Measurements from ENCODE around the gene DNAL1.
"Not testable (repeated sequence)": the region's sequence is repeated elsewhere in the genome, so short reads cannot be mapped to it uniquely, and the experiment has no call there.

The DNAL1 gene

DNA sequence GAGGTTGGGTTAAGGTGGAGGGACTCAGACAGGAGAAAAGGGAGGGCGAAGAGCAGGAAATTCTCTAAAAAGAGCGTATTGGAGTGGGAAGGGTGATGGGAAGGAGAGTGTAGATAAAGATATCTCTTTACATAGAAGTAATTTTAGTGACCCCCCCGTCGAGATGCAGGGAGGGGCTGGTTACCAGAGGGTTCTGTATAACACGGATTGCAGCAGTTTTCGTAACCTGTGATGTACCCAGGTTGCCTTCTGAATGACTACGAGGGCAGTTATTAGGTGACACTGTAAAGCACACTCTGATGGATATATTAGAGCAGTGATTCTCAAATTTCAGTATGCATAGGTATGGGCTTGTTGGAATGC lies 443 bp downstream of the DNAL1 start:
- peak; percentile 29 for DNase-seq

DNA sequence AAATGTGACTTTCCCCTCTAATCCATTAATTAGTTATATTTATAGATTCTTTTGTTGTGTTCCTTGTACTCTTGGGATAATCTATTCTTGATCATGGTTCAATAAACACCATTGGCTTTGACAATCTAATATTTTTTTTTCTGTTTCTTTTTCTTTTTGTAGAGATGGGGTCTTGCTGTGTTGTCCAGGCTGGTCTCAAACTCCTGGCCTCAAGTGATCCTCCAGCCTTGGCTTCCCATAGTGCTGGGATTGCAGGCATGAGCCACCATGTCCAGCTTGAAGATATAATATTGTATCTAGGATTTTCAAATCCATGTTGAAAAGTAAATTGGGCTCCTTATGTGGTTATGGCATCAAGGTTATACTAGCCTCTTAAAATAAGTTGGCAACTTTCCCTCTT lies 6.2 kb downstream of the DNAL1 start:
- DNase-seq, result no peak

DNA sequence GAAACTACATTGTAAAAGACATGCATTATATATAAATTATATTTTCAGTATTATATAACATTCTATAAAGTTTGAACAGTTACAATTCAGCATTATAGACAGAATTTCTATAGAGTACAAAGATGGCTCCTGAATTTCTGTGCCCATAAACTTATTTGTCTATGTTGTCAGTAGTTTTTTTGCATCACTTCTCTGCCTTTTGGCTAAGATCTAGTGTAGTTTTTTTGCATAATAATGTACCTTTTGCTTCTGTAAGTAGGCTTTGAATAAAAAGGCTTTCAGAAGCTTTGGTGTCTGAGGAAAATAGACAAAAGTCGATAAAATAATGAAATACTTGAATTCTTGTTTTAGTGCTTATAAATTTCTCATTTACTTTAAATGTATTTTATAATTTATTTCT lies 11.1 kb downstream of the DNAL1 start:
- DNase-seq, result no peak

DNA sequence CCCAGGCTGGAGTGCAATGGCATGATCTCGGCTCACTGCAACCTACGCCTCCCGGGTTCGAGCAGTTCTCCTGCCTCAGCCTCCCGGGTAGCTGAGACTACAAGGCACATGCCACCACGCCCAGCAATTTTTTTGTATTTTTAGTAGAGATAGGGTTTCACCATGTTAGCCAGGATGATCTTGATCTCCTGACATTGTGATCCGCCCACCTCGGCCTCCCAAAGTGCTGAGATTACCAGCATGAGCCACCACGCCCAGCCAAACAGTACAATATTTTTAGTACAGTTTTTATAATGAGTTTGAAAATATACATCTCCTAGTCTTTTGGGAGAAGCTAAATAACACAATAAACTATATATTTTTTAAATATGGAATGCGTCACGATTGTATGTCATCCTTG lies 14.4 kb downstream of the DNAL1 start:
- DNase-seq, result not testable (repeated sequence)

DNA sequence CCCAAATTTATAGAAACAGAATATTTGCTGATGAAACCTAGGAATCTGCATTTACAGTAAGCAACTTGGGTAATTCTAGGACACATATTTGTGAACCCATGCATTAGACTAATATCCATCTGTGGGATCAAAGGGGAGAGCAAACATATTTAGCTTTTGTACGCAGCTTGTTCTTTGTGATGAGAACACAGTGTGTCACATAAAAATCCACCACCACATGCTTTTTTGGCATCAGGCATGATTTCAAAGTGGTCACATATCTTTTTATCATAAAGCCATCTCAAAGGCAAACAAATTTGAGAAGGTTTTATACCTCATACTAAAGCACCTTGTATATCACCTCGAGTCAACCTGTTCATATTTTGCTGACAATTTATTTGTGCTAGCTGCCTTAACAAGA lies 15.7 kb downstream of the DNAL1 start:
- no peak for DNase-seq

DNA sequence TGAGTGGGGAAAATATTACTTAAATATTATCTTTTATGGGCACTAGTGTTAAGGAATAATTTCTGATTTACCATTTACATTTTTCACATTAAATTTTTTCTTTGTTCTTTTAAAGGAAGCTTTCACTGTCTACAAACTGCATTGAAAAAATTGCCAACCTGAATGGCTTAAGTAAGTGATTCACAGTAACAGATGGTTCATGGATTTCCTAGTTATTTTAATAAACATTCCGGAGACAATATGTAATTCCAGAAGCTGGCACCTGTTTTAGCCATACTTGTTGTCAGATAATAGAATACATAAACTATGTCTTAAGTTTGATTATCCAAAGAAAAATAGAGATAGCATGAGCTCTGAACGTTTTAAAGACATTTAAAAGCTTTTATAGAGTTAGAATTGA lies 17.1 kb downstream of the DNAL1 start:
- no peak for DNase-seq

DNA sequence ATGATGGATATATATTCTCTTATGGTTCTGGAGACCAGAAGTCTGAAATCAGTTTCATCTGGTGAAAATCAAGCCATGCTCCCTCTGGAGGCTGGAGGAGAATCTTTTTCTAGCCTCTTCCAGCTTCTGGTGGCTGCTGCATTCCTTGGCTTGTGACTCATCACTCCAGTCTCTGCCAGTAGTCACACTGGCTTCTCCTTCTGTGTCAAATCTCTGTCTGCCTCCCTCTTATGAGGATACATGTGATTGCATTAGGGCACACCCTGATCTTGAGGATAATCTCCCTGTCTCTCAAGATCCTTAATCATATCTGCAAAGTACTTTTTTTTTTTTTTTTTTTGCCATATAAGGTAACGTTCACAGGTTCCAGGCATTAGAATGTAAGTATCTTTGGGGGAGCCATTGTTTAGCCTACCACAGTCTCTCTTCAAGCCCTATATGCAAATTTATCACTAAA lies 17.7 kb downstream of the DNAL1 start:
- DNase-seq, result no peak

DNA sequence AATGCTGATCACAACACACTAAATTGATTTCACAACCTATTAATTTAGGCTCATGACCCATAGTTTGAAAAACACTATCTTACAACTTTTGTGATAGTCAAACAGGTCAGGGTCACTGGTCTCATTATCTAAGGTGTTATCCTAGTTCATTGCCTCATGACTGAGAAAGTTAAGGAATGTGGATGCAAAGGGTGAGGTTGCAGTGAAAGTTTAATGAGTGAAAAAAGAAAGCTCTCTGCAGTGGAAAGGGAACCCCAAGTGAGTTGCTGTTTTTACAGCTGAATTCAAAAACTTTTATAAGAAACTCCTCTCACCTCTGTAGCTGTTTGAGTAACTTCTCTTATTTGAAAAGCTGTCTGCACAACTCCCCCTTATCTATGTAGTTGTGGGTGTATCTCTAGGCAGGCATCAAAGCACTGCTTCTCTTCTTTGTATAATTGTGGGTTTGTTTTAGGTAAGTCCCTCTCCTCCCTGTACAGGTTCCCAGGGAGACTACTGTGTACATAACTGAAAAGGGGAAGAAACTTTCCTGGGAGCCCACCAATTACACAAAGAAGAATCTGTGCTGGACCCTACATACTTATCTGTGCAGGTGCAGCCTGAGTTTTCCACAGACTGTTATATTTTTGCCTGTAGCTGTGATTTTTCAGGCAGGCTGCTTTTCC lies 18.9 kb downstream of the DNAL1 start:
- DNase-seq, result no peak

DNA sequence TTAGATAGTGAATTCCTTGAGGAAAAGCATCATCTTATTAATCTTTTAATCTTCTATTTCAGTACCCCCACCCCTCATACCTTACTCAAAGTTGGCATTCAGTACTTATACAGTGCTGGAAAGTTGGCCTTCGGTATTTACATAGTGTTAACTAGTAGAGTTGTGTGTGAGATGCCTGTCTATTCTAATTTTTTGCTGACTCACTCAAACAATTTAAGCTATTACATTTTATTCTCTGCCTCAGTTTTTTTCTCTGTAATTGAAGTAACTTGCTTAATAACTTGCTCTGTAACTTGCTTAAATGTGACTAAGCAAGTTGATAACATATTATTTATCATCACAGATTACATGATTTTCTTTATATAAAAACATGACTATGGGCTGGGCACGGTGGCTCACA lies 20.3 kb downstream of the DNAL1 start:
- DNase-seq, result no peak

DNA sequence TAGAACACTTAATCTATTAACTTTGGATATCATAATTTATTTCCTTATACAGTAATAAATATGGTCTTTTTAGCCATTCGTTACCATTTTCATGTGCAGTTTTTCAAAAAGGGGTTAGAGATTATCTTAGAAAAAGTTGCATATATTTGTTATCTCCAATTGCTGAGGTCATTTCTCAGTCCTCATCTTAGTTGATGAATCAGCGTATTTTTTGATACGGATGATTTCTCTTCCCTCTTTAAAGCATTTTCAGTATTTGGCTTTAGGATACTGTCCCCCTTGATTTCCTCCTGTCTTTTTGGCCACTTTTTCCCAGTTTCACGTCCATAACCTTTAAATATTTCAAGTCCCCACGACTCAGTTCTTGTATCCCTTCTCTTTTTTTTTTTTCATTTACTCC lies 21.8 kb downstream of the DNAL1 start:
- no peak for DNase-seq

DNA sequence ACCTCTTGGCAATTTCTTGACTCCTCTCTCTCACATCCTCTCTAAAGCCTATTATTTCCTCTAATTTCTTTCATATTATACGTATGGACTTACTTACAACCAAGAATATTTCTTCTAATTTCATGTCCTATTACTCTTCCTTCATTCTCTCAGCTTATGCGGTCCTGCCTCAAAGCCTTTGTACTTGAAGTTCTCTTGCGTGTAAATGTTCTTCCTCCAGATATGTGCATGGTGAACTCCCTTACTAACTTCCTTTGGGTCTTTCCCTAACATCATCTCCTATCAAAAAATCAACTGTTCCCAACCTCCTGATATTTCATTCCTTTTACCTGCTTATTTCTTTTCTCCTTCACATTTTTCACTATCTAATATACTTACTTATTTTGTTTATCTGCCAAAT lies 23.1 kb downstream of the DNAL1 start:
- no peak for DNase-seq

DNA sequence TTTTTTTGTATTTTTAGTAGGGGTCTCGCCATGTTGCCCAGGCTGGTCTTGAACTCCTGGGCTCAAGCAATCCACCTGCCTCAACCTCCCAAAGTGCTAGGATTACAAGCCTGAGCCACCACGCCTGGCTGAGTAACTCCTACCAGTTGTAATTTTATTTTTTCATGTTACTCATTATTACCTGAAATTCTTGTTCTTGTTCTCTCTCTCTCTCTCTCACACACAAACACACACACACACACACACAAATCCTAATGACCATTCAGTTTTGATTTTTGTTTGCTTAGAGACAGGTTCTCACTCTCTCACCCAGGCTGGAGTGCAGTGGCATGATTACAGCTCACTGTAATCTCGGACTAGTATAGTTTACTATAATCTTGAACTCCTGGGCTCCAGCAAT lies 30.2 kb downstream of the DNAL1 start:
- no peak for DNase-seq

DNA sequence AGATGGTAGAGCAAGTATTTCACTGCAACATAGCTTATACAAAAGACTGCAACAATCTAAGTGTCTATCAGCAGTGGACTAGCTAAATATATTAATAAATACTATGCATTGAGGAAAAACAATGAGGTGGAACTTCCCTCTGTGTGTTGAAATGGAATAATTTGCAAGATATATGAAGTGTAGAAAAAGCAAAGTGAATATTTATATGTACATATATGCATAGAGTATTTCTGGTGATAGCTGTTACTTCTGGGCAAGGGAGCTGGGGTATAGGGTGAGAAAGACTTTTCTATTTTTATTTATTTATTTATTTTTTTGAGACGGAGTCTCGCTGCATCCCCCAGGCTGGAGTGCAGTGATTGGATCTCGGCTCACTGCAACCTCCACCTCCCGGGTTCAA lies 33.9 kb downstream of the DNAL1 start:
- DNase-seq, result no peak

DNA sequence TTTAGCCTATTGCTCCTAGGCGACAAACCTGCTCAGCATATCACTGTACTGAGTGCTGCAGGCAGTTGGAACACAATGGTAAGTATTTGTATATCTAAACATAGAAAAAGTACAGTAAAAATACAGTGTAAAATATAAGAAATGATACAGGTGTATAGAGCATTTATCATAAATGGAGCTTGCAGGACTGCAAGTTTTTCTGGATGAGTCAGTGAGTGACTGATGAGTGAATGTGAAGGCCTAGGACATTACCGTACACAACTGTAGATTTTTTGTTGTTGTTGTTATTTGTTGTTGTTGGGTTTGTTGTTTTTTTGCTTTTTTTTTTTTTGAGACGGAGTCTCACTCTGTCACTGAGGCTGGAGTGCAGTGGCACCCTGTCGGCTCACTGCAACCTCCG lies 36.0 kb downstream of the DNAL1 start:
- no peak for DNase-seq

DNA sequence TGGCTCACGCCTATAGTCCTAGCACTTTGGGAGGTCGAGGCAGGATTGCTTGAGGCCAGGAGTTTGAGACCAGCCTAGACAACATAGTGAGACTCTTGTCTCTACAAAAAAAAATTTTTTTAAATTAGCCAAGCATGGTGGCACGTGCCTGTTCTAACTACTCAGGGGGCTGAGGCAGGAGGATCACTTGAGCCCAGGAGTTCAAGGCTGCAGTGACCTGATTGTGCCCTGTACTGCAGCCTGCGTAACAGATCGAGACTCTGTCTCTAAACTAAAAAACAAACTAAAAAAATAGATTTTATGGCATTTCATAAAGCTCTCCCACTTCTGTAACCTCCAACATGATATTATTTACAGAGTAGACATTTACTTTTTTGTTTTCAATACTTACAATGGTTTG lies 39.8 kb downstream of the DNAL1 start:
- no peak for DNase-seq

DNA sequence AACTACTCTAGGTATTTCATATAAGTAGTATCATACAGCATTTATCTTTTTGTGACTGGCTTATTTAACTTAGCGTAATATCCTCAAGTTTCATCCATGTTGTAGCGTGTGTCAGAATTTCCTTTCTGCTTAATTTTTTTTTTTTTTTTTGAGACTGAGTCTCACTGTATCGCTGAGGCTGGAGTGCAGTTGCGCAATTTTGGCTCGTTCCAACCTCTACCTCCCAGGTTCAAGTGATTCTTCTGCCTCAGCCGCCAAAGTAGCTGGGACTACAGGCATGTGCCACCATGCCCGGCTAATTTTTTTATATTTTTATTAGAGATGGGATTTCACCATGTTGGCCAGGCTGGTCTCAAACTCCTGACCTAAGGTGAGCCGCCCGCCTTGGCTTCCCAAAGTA lies 40.5 kb downstream of the DNAL1 start:
- DNase-seq, result no peak

DNA sequence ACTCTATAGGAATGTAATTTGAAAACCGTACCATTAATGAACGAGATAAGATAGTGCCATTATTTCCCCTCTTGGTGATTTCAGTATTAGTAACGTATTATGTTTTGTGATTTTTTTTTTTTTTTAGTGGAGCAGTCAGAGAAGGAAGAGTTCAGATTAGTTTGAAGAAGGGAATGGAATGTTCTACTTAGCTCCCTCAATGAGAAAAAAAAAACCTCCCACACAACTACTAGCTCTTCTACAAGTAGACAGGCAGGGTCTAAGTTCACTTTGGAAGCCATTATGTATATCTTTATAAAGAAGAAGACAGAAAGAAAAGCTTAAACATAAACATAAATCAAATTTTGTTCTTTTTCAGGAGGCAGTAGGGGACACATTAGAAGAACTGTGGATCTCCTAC lies 42.1 kb downstream of the DNAL1 start:
- no peak for DNase-seq

DNA sequence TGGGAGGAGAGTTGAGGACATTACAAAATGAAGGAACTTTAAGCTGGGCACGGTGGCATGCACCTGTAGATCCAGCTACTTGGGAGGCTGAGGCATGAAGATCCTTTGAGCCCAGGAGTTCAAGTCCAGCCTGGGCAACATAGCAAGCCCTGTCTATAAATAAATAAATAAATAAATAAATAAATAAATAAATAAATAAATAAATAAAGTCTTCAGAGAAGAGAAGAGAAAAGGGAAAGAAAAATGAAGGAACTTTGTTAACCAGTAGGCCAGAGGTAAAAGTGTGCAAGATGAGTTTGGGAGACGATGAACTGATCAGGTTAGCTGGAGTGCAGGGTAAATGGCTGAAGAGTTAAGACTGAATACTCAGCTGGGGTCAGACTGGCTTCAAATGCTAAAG lies 49.3 kb downstream of the DNAL1 start:
- no peak for DNase-seq

DNA sequence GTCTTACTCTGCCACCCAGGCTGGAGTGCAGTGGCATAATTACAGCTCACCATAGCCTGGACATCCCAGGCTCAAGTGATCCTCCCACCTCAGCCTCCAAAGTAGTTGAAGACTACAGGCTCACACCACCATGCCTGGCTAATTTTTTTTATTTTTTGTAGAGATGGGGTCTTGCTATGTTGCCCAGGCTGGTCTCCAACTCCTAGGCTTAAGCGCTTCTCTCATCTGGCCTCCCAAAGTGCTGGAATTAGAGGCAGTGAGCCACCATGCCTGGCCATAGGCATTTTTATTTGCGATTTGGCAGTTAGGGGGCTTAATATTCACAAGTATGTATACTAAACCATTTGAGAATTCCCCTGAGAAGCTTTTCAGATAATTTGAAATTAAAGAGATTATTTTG lies 50.3 kb downstream of the DNAL1 start:
- no peak for DNase-seq

DNA sequence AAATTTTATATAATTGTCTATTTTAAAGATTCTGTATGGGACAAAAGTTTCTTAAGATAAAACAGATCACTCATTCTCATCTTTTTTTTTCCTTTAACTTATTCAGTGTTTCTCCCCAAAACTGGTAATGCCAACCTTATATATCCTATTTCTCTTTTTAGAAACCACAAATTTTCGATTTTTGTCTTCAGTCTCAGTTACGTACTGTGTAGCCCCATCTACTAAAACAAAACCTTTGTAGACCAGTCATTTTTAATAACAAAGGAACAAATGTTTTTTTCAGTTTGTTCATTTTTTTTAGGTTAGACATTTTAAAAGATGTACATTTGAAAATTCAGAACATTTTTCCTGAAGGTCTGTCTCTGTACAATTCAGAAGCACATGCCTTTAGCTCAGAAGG lies 51.2 kb downstream of the DNAL1 start:
- no peak for DNase-seq

DNA sequence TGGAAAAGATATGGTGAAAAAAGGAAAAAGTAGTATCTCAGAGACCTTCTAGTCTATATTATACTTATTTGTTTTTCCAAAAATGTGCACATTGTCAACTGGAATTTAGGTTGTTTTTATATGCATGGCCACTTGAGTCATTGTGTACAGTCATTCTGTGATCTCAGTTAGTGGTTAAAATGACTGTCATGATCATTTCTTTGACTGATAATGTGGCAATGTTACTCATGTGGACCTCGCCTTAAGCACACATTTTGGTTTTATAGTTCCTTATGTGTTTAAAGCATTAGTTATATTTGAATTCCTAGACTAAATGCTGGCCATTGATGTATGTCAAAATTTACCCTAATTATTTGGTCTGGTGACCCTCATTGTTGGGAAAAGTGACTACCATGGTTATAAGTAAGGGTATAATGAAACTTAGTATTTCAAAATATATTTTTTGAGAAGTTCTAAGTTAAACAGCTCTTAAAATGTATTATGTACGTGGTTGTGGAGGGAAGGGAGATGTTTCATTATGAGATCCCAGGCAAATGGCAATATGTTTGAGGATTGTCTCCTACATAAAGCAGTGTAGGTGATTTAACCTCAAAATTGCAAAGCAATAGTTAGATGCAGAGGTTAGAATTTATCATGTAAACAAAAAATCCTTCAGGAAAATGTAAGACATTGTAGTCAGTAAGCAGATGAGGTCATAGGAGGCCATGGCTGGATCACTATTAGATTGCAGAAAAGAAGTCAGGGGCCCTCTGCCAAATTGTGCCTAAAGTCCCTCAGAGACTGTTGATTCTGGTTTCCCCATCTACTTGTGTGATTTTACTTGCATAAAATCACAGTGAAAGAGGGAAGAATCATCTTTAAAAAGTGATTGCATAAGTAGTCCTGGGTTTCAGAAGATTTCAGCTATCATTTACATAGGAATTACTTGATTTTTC lies 51.9 kb downstream of the DNAL1 start:
- DNase-seq, result no peak

DNA sequence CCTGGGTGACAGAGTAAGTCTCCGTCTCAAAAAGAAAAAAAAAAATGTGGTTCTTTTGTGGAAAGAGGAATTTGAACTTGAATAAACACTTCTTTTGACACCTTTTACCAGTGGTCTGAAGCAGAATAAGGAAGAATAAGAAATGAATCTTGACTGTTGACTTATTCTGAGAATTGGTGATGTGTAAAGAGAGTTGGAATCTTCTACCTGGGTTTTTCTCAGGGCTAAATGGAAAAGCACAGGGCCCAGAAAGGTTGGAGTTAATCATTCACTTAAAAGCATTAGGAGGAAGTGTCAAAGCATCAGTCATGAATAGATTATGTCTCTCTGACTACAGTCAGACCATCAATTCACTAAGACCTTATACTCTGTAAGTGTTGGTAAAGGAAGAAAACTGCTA lies 55.5 kb downstream of the DNAL1 start:
- no peak for DNase-seq

DNA sequence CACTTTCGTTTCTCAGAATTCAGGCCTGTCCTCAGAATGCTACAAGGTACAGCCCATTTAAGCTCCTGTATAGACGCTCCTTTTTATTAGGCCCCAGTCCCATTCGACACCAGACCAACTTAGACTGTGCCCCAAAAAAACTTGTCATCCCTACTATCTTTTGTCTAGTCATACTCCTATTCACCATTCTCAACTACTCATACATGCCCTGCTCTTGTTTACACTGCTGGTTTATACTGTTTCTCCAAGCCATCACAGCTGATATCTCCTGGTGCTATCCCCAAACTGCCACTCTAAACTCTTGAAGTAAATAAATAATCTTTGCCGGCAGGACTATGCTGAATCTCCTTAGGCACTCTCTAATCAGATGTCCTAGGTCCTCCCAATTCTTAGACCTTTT lies 63.3 kb downstream of the DNAL1 start:
- DNase-seq, result not testable (repeated sequence)

DNA sequence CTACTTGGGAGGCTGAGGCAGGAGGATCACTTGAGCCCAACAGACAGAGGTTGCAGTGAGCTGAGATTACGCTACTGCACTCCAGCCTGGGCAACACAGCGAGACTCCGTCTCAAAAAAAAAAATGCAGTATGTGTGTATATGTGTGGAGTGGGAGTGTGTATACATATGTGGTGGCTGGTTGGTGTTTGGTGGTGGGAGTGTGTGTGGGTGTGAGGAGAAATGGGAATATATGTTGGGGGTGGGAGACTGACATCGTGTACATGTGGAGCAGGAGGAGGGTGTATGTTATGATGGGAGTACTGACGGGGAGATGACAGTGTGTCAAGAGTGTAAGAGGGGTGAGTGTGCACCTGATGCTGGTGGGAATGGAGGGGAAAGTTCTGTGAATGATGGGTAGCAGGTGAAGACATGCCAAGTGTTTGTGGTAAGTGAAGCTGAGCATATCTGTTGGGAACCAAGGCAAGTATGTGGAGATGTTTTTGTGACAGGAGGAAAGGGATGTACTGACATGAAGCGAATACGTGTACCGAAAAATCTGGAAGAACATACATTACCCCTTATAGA lies 65.2 kb downstream of the DNAL1 start:
- DNase-seq, result no peak

Measured in NCI-H1105 treated with DMSO at 0.1 percent for 48 hours (cell line).